Fibroblast of lung (primary cell): ENCODE data around the gene EFCAB12. TPM values are rescaled to one million over a fixed set of nuclear protein-coding genes. Genes with fewer than 3 reads are reported as not detected.

ENCODE experiments used
- DNase-seq, 2 donors: peaks; one replicate each; pipeline versions ENCODE4 v3.0.0 to v3.0.0-alpha.2; 2010; ENCODE audit warnings: low read depth in 2 of 2
- H2AFZ ChIP-seq: 2 replicates; pipeline ENCODE4 v1.5.1; 2012; ENCODE audit warnings: low read length, control low read depth, inconsistent platforms
- H3K27ac ChIP-seq: 2 replicates; pipeline ENCODE4 v1.5.1; 2011; ENCODE audit warnings: low read length, control low read depth; ENCODE audit not compliant: insufficient read depth
- H3K27me3 ChIP-seq: 2 replicates; pipeline ENCODE4 v1.5.1; 2011; ENCODE audit warnings: mild to moderate bottlenecking, low read length; ENCODE audit not compliant: control insufficient read depth, insufficient read depth
- H3K36me3 ChIP-seq: 2 replicates; pipeline ENCODE4 v1.5.1; 2011; ENCODE audit warnings: low read length; ENCODE audit not compliant: control insufficient read depth, insufficient read depth
- H3K4me1 ChIP-seq: 2 replicates; pipeline ENCODE4 v1.5.1; 2011; ENCODE audit warnings: low read length; ENCODE audit not compliant: control insufficient read depth, insufficient read depth; ENCODE audit errors: extremely low read depth
- H3K4me2 ChIP-seq: 2 replicates; pipeline ENCODE4 v1.5.1; 2011; ENCODE audit warnings: low read length, control low read depth; ENCODE audit not compliant: insufficient read depth; ENCODE audit errors: extremely low read depth
- H3K4me3 ChIP-seq, 4 experiments: fragments of 200-600 bp in 1 of 4; sonication (generic) in 1 of 4; replicated peaks in 1 of 4; 2 replicates each; pipeline ENCODE4 v1.5.1; 2011 to 2016; ENCODE audit warnings: low read length in 4 of 4, low read depth in 3 of 4, mild to moderate bottlenecking in 3 of 4, control low read depth in 2 of 4, inconsistent platforms in 1 of 4, mixed read lengths in 1 of 4; ENCODE audit not compliant: insufficient read depth in 1 of 4; ENCODE audit errors: control extremely low read depth in 1 of 4
- H3K79me2 ChIP-seq: 2 replicates; pipeline ENCODE4 v1.5.1; 2012; ENCODE audit warnings: mild to moderate bottlenecking, low read length, inconsistent platforms; ENCODE audit not compliant: control insufficient read depth, insufficient read depth
- H3K9ac ChIP-seq: 2 replicates; pipeline ENCODE4 v1.5.1; 2011; ENCODE audit warnings: mild to moderate bottlenecking, low read length, control low read depth; ENCODE audit not compliant: insufficient read depth
- H3K9me3 ChIP-seq: 2 replicates; pipeline ENCODE4 v1.5.1; 2012; ENCODE audit warnings: low read depth, low read length; ENCODE audit not compliant: control insufficient read depth, insufficient read depth
- H4K20me1 ChIP-seq: 2 replicates; pipeline ENCODE4 v1.5.1; 2011; ENCODE audit warnings: low read length; ENCODE audit not compliant: control insufficient read depth, insufficient read depth; ENCODE audit errors: extremely low read depth
- CTCF ChIP-seq, 2 donors: IDR thresholded peaks in 1 of 2; conservative IDR thresholded peaks in 1 of 2; 1 replicate in 1 of 2; 2 replicates in 1 of 2; pipeline ENCODE4 v1.5.1; 2011 to 2012; ENCODE audit warnings: low read length in 2 of 2, control low read depth in 1 of 2, inconsistent platforms in 1 of 2, low read depth in 1 of 2, mild to moderate bottlenecking in 1 of 2
- EZH2 ChIP-seq: IDR thresholded peaks from 2 replicates; pipeline ENCODE4 v1.5.1; 2012; ENCODE audit warnings: low read length, control low read depth, mild to moderate bottlenecking; ENCODE audit errors: missing control alignments
- polyA plus RNA-seq, 2 donors: library from polyadenylated mRNA; depleted of rRNA in 1 of 2; stranded (reverse) in 1 of 2; unstranded in 1 of 2; fragments of >200 nt; gene quantifications; 2 replicates each; pipeline ENCODE4 v1.2.1, GENCODE V29; 2011 to 2012; ENCODE audit warnings: missing spikeins in 1 of 2
- total RNA-seq: library from RNA; depleted of rRNA; stranded (reverse); fragments of >200 nt; gene quantifications from 2 replicates; pipeline ENCODE4 v1.2.1, GENCODE V29; 2014

Gene EFCAB12
- total and polyA plus RNA-seq, 2 donors (not counting 1 experiment from before 2014, with no cell fraction given), result 0.17 TPM; not detected in 1

- Histone ChIP-seq H3K36me3 (no peaks in the 10 kb centered on the region), H3K27me3 (no peaks in the 10 kb centered on the region), H3K4me3 (no peak overlapping the region), H3K4me2 (no peak overlapping the region), H2AFZ (no peak overlapping the region), H3K4me1 (peaks cover 2% of the 10 kb centered on the region), H3K79me2 (no peaks in the 10 kb centered on the region), H4K20me1 (no peaks in the 10 kb centered on the region), H3K9ac (no peak overlapping the region), H3K27ac (no peak overlapping the region), H3K9me3 (no peaks in the 10 kb centered on the region)
- DNase-seq, result no peak
- no peak for TF ChIP-seq EZH2
- no peak for TF ChIP-seq CTCF (conservative IDR thresholded peaks at IDR 0.05 in 1 of 2, IDR thresholded peaks at IDR 0.05 in 1 of 2; ENCODE audit: low read depth in 1 of 2, low read length in 2 of 2)
Observed at GRCh38 chr3:129425619-129426018, 2.8 kb downstream of the EFCAB12 start.

GRCh38 chr3:129425213-129425612 lies 3.2 kb downstream of the EFCAB12 start:
- Histone ChIP-seq H3K4me1 (peaks cover 2% of the 10 kb centered on the region), H3K9me3 (no peaks in the 10 kb centered on the region), H4K20me1 (no peaks in the 10 kb centered on the region), H3K27ac (no peak overlapping the region), H3K27me3 (no peaks in the 10 kb centered on the region), H2AFZ (no peak overlapping the region), H3K9ac (no peak overlapping the region), H3K4me3 (no peak overlapping the region), H3K4me2 (no peak overlapping the region), H3K36me3 (no peaks in the 10 kb centered on the region), H3K79me2 (no peaks in the 10 kb centered on the region)
- TF ChIP-seq CTCF (conservative IDR thresholded peaks at IDR 0.05 in 1 of 2, IDR thresholded peaks at IDR 0.05 in 1 of 2; ENCODE audit: low read depth in 1 of 2, low read length in 2 of 2) (no peak), EZH2 (no peak)
- DNase-seq, result no peak

- Histone ChIP-seq H3K36me3 (no peaks in the 10 kb centered on the region), H2AFZ (no peak overlapping the region)
- no peak for DNase-seq
Observed at GRCh38 chr3:129424185-129424841, 4.1 kb downstream of the EFCAB12 start.

More at GRCh38 chr3:129424185-129424841, 4.1 kb downstream of the EFCAB12 start:
- H3K4me2 ChIP-seq, result no peak overlapping the region
- no peak overlapping the region for H3K27ac ChIP-seq
- H3K4me1 ChIP-seq, result peaks cover 2% of the 10 kb centered on the region
- no peaks in the 10 kb centered on the region for H3K79me2 ChIP-seq
- H3K27me3 ChIP-seq, result no peaks in the 10 kb centered on the region
- no peaks in the 10 kb centered on the region for H3K9me3 ChIP-seq
- no peak overlapping the region for H3K9ac ChIP-seq
- TF ChIP-seq EZH2 (no peak), CTCF (conservative IDR thresholded peaks at IDR 0.05 in 1 of 2, IDR thresholded peaks at IDR 0.05 in 1 of 2; ENCODE audit: low read depth in 1 of 2, low read length in 2 of 2) (no peak)
- H3K4me3 ChIP-seq, result no peak overlapping the region
- no peaks in the 10 kb centered on the region for H4K20me1 ChIP-seq
